ENCODE data around the gene IMP3.
A peak's percentile ranks its signal among the peaks of the same experiment; 100 is the strongest.
"Not testable (repeated sequence)": the region's sequence is repeated elsewhere in the genome, so short reads cannot be mapped to it uniquely, and the experiment has no call there.

The IMP3 gene

DNA sequence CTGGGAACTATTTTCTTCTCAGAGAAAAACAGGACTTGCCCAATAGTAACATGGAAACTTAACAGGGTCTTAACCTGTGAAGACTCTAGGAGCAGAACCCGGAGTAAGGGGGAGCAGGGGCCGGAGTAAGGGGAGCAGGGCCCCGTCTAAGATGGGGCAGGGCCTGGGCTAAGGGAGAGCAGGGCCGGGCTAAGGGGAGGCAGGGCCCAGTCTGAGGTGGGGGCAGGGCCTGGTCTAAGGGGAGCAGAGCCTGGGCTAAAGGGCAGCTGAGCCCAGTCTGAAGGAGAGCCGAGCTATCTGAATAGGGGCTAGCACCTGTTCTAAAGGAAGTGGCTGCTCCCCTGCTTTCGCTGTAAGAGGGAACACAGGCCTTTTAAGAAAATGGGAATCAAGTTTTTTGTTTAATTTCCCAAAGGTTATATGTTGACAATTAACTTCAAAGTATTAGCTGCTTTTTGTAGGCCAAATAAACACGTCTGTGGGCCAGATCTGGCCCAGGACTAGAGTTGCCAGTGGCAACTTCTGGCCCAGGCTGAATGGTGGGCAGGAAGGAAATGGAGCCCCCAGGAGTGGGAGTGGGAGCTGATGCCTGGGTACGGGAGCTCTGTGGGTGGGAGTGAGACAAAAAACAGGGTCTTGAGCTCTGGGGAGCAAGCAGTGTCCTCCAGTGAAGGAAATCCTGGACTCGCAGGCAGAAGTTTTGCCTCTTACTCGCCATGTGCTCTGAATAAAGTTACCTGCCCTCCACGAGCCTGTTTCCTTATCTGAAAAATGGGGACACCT is 40.2 kb upstream of the IMP3 start:
- H3K4me3 ChIP-seq (ENCODE audit: low read length): no peak overlapping the region
- no peaks in the 10 kb centered on the region for H3K9me3 ChIP-seq (ENCODE audit: control insufficient read depth, low read length)
- no peak for DNase-seq (ENCODE audit: low read depth)
- H3K9ac ChIP-seq (ENCODE audit: low read length): peak overlapping the region; percentile 42
- H3K4me1 ChIP-seq (ENCODE audit: control insufficient read depth, insufficient read depth, low read length): peaks cover 11% of the 10 kb centered on the region
- H3K36me3 ChIP-seq (ENCODE audit: control insufficient read depth, insufficient read depth, low read length, severe bottlenecking): peaks cover 39% of the 10 kb centered on the region
- H3K27me3 ChIP-seq (replicated peaks; ENCODE audit: control insufficient read depth, insufficient read depth, low read length): no peaks in the 10 kb centered on the region

DNA sequence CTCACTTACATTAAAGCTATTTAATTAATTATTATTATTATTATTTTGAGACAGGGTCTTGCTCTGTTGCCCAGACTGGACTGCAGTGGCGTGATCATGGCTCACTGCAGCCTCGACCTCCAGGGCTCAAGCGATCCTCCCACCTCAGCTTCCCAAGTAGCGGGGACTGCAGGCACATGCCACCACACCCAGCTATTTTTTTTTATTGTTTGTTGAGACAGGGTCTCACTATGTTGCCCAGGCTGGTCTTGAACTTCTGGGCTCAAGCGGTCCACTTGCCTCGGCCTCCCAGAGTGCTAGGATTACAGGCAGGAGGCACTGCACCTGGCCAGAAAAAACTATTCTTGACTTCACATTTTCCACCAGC is 38.3 kb upstream of the IMP3 start:
- Histone ChIP-seq H3K36me3 (ENCODE audit: control insufficient read depth, insufficient read depth, low read length, severe bottlenecking) (peaks cover 30% of the 10 kb centered on the region), H3K4me1 (ENCODE audit: control insufficient read depth, insufficient read depth, low read length) (peaks cover 30% of the 10 kb centered on the region)
- not testable (repeated sequence) for H3K4me3 ChIP-seq (ENCODE audit: low read length); DNase-seq (ENCODE audit: low read depth); H3K9ac ChIP-seq (ENCODE audit: low read length); H3K9me3 ChIP-seq (ENCODE audit: control insufficient read depth, low read length); H3K27me3 ChIP-seq (replicated peaks; ENCODE audit: control insufficient read depth, insufficient read depth, low read length)

DNA sequence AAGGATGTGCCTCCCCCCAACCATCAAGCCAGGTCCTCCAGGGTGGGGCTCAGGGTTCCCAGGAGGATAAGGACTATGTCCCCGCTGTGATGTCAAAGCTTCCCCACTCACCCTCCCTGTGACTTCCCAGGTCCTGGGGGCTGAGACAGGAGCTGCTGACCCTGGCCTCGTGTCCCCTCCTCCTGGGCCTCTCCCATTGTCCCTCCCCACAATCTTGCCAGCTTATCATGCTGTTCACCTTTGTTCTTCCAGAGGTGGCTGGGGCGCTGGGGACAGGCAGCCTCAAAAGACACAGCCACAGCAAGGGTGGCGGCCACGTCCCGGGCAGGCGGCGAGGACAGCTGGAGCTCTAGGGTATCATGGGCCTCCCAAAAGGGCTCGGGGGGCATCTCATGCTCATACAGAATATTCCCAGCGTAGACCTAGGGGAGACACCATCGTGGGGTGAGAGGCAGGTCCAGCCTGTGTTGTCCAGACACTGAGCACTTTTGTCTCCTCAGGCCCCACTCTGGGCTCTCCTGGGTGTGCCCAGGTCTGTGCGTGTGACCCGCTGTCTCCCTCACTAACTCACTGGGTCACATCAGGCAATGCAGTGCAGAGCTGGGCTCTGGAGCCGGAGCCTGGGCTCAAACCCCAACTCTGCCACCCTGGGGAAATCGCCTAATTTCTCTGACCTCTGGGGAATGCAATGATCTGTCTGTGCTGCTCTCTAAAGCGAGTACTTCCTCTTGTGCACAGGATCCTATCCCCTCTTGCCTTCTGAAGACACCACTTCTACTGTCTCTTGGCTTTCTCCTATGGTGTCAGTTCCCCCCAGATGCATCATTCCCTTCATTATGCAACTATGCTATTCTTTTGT is 37.7 kb upstream of the IMP3 start:
- DNase-seq (ENCODE audit: low read depth): no peak
- H3K4me3 ChIP-seq (ENCODE audit: low read length): no peak overlapping the region
- H3K4me1 ChIP-seq (ENCODE audit: control insufficient read depth, insufficient read depth, low read length): peaks cover 36% of the 10 kb centered on the region
- H3K9ac ChIP-seq (ENCODE audit: low read length): no peak overlapping the region
- no peaks in the 10 kb centered on the region for H3K9me3 ChIP-seq (ENCODE audit: control insufficient read depth, low read length)
- H3K36me3 ChIP-seq (ENCODE audit: control insufficient read depth, insufficient read depth, low read length, severe bottlenecking): peaks cover 30% of the 10 kb centered on the region
- H3K27me3 ChIP-seq (replicated peaks; ENCODE audit: control insufficient read depth, insufficient read depth, low read length): no peaks in the 10 kb centered on the region

DNA sequence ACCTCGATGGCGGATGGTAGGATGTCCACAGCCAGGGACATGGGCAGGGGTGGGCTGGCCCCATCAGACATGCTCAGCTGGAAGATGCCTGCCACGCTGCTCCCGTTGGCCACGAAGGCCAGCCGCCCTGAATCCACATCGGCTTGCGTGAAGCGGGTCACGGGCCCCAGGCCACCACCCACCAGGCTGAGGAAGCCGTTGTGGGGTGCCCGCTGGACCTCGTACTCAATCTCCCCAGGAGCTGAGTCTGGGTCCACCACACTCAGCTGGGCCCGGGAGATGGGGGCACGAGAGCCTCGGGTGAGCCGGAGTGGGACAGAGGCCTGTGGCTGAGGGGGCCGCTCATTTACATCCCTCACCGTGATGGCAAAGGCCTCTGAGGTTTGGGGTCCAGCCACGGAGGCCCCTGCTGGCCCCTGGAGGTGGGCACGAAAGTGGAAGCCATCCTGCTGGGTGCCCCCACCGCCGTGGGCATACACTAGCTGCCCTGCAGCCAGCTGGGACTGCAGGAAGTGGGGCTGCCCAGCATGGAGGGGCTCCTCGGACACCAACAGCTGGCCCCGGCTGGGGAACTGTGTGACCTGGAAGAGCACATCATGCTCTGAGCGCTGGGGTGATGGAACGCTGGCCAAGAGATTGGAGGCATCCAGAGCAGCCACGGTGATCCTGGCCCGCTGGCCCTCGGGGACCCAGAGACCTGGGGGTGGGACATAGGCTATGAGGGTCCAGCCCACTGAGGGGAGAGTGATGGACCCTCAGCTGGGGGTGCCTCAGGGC is 36.9 kb upstream of the IMP3 start:
- no peaks in the 10 kb centered on the region for H3K9me3 ChIP-seq (ENCODE audit: control insufficient read depth, low read length)
- no peak overlapping the region for H3K9ac ChIP-seq (ENCODE audit: low read length)
- peaks cover 43% of the 10 kb centered on the region for H3K4me1 ChIP-seq (ENCODE audit: control insufficient read depth, insufficient read depth, low read length)
- H3K27me3 ChIP-seq (replicated peaks; ENCODE audit: control insufficient read depth, insufficient read depth, low read length): no peaks in the 10 kb centered on the region
- peaks cover 23% of the 10 kb centered on the region for H3K36me3 ChIP-seq (ENCODE audit: control insufficient read depth, insufficient read depth, low read length, severe bottlenecking)
- no peak for DNase-seq (ENCODE audit: low read depth)
- no peak overlapping the region for H3K4me3 ChIP-seq (ENCODE audit: low read length)

DNA sequence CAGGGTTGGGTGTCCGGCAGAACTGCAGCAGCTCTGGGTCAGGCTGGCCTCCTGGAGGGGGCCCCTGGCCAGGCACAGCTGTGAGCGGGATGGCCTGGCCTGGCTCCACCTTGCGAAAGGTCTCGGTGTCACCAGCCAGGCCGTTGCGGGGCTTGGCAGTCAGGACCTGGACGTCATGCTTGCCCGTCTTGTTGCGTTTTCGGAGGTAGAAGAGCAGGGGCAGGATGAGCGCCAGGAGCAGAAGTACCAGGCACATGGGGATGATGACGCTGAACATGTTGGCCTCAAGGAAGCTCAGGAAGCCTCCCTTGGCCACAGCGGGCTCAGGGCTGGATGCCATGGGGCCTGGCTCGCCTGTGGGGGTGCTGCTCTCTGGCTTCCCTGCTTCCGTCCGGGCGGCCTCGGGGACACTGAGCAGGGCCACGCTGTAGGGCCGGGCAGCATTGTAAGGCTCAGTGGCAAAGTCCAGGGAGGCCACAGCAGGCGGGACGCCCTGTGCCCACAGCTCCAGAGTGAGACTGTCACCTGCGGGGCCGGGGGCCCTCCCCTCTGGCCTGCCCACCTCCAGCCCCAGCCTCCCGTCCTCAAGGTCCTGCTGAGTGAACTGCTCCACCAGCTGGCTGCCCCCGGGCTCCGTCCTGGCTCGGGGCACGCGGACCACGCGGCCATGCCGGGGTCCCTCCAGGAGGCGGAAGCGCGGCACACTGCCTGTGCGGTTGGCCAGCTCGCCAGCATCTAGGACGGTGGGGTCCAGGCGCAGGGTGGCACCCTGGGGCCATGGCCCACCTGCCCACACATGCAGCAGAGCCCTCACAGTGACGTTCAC is 35.8 kb upstream of the IMP3 start:
- Histone ChIP-seq H3K27me3 (replicated peaks; ENCODE audit: control insufficient read depth, insufficient read depth, low read length) (no peaks in the 10 kb centered on the region), H3K4me1 (ENCODE audit: control insufficient read depth, insufficient read depth, low read length) (peaks cover 53% of the 10 kb centered on the region), H3K4me3 (ENCODE audit: low read length) (no peak overlapping the region), H3K36me3 (ENCODE audit: control insufficient read depth, insufficient read depth, low read length, severe bottlenecking) (peaks cover 15% of the 10 kb centered on the region), H3K9me3 (ENCODE audit: control insufficient read depth, low read length) (no peaks in the 10 kb centered on the region), H3K9ac (ENCODE audit: low read length) (no peak overlapping the region)
- DNase-seq (ENCODE audit: low read depth): no peak

DNA sequence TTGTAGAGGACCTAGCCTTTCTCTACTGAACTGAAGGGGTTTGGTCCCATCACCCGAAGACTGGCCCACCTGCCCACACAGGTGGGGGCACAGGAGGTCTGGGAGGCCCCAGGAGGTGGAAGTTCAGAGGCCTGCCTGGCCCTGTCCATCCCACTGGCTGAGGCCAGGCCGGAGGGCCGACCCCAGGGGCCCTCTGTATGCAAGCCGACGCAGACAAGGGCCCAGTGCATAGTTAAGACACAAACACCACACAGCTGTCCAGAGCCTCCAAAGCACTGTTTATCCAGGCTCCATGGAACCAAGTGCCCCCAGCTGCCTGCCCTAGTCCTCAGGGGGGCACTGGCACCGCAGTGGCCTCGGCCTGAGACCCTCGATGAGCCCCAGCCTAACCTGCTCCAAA is 34.3 kb upstream of the IMP3 start:
- no peaks in the 10 kb centered on the region for H3K27me3 ChIP-seq (replicated peaks; ENCODE audit: control insufficient read depth, insufficient read depth, low read length)
- H3K9ac ChIP-seq (ENCODE audit: low read length): no peak overlapping the region
- no peaks in the 10 kb centered on the region for H3K9me3 ChIP-seq (ENCODE audit: control insufficient read depth, low read length)
- peaks cover 53% of the 10 kb centered on the region for H3K4me1 ChIP-seq (ENCODE audit: control insufficient read depth, insufficient read depth, low read length)
- H3K4me3 ChIP-seq (ENCODE audit: low read length): no peak overlapping the region
- peaks cover 11% of the 10 kb centered on the region for H3K36me3 ChIP-seq (ENCODE audit: control insufficient read depth, insufficient read depth, low read length, severe bottlenecking)
- no peak for DNase-seq (ENCODE audit: low read depth)

DNA sequence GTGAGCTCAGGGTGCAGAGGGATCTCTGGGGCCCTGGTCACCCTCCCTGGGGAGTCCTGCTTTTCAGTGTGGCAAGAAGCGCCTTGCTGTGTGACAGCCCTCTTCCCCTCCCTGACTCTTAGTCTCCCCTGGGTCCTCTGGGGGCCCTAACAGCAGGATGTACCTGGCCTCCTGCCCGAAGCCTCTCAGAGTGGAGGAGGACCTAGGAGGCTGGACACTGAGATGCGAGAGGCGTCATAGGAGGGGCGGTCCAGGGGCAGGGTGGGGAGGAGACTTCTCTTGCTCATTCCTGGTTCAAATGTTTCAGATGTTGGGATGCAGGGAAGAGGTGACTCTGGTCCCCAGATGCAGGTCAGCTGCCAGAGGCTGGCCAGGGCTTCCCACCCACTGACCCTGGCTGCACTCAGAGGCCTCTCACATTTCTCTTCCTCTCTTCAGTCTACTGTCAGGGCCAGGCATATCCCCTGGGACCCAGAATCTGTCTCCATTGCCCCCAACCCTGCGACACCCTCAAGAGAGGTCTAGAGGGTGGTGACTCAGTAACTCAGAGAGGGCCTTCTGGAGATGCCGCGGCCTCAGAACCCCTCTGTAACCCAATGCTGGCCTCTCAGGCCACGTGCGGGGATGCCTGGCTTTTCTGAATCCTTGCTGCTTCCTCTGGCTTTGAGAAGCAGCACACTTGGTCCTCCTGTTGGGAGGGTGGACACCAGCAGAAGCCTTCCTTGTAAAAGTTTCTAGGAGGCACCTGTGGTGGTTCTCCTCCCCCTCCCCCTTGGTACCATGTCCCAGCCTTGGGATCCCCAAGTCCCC is 33.6 kb upstream of the IMP3 start:
- peak; percentile 70 for DNase-seq (ENCODE audit: low read depth)
- H3K36me3 ChIP-seq (ENCODE audit: control insufficient read depth, insufficient read depth, low read length, severe bottlenecking): peaks cover 6% of the 10 kb centered on the region
- H3K4me1 ChIP-seq (ENCODE audit: control insufficient read depth, insufficient read depth, low read length): peaks cover 53% of the 10 kb centered on the region
- no peaks in the 10 kb centered on the region for H3K9me3 ChIP-seq (ENCODE audit: control insufficient read depth, low read length)
- no peaks in the 10 kb centered on the region for H3K27me3 ChIP-seq (replicated peaks; ENCODE audit: control insufficient read depth, insufficient read depth, low read length)
- peak overlapping the region; percentile 75 for H3K9ac ChIP-seq (ENCODE audit: low read length)
- peak overlapping the region; percentile 63 for H3K4me3 ChIP-seq (ENCODE audit: low read length)

DNA sequence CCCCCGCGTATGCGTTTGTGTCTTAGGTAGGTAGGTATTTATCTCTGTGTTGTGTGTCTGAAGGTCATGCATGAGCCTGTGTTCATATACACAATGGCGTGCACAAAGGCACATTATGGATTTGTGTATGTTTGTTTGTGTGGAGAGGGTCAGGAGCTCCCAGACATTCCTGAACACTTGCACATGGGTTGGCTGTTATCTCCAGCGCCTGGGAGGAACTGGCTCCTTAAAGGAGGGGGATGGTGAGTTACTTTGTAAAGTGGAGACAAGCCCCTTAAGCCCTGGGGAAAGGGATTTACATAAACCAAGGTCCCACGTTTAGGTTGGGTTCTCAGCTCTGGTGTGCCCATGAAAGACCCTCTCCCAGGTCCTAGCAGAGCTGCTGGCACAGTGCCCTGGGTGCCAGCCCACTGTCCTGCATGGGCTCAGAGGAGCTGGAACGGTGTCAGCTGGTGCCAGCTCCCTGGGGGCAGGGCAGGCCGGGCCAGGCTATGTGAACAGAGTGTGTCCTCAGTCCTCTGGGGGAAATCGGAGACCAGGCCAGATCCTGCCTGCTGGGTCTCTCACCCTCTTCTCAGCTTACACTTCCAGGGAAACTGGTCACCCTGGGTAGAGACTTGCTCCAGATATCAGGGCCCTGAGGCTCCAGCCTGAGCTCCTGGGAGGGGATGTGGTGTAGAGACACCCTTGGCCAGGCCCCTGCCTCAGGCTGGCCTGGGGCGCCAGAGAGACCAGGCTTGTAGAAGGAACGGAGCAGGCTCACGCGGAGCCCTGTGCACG is 32.8 kb upstream of the IMP3 start:
- peak overlapping the region; percentile 63 for H3K4me3 ChIP-seq (ENCODE audit: low read length)
- peak; percentile 65 for DNase-seq (ENCODE audit: low read depth)
- peak overlapping the region; percentile 75 for H3K9ac ChIP-seq (ENCODE audit: low read length)
- H3K9me3 ChIP-seq (ENCODE audit: control insufficient read depth, low read length): no peaks in the 10 kb centered on the region
- peaks cover 6% of the 10 kb centered on the region for H3K36me3 ChIP-seq (ENCODE audit: control insufficient read depth, insufficient read depth, low read length, severe bottlenecking)
- no peaks in the 10 kb centered on the region for H3K27me3 ChIP-seq (replicated peaks; ENCODE audit: control insufficient read depth, insufficient read depth, low read length)
- H3K4me1 ChIP-seq (ENCODE audit: control insufficient read depth, insufficient read depth, low read length): peaks cover 54% of the 10 kb centered on the region

DNA sequence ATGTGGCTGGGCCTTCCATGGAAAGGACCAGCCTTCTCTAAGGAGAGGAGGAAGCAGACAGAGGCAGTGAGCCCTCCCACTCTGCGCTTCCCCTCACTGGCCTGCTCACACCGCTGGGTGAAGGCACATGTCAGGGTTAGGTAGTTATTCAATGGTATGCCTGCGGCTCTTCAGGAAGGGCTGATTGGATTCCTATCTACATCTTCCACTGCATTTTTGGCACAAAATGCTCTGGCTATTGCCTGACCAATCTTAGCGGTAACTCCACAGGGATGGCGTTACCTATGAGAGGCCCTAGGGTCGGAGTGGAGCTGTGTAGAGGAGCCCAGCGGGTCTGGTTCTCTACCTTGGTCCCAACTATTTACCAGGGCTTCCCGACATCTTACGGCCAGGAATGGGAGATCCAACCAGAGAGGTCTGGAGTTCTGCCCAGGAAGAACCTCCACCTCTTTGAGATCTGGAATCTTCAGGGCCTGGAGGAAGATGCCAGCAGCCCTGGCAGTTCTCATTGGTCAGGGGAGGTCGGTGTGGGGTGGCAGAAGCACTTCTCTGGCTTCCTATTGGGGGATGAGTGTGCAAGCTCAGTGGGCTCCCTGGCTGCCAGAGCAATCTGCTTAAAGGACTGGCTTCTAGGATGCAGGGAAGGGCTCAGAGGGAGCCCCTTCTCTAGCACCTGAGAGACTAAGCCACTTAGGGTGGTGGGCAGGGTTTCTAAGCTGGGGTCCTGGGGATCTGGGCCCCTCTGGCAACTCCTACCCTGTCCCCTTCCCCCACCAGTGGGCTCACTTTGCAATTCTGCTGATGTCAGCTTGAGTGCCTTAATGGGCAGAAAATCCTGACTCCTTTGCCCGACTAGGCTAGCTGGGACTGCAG is 31.9 kb upstream of the IMP3 start:
- Histone ChIP-seq H3K36me3 (ENCODE audit: control insufficient read depth, insufficient read depth, low read length, severe bottlenecking) (peaks cover under 1% of the 10 kb centered on the region), H3K27me3 (replicated peaks; ENCODE audit: control insufficient read depth, insufficient read depth, low read length) (no peaks in the 10 kb centered on the region), H3K4me1 (ENCODE audit: control insufficient read depth, insufficient read depth, low read length) (peaks cover 63% of the 10 kb centered on the region), H3K9ac (ENCODE audit: low read length) (peak overlapping the region; percentile 25), H3K9me3 (ENCODE audit: control insufficient read depth, low read length) (no peaks in the 10 kb centered on the region), H3K4me3 (ENCODE audit: low read length) (no peak overlapping the region)
- DNase-seq (ENCODE audit: low read depth): no peak
